PC-9 (cell line): ENCODE results near the gene PTPRCAP. TPM values are rescaled to one million over a fixed set of nuclear protein-coding genes. Genes with fewer than 3 reads are reported as not detected.

Experiments used
- BruUV-seq: library from RNA; stranded (reverse); fragments of 400-500 nt; replicated peaks from 2 replicates; lab custom pipeline; 2021; lab: Mats Ljungman, UMichigan
- CTCF ChIA-PET: fragments of 300-600 bp; sonication (Branson Sonifier 250); formaldehyde crosslinking; loops from one replicate; lab custom pipeline; 2022; ENCODE audit warnings: antibody characterized with exemption; lab: Charles Lee
- POLR2A ChIA-PET: fragments of 300-600 bp; sonication (Branson Sonifier 250); formaldehyde crosslinking; loops from one replicate; lab custom pipeline; 2022; ENCODE audit warnings: antibody characterized with exemption; ENCODE audit not compliant: unreplicated experiment; lab: Charles Lee
- DNase-seq, 2 experiments: peaks; one replicate each; pipeline versions ENCODE4 v3.0.0 to v3.0.0-alpha.2; 2015 to 2022; ENCODE audit warnings: mixed read lengths in 1 of 2
- H2AFZ ChIP-seq: fragments of 200-600 bp; sonication (generic); 2 replicates; pipeline ENCODE4 v1.8.1; 2017; ENCODE audit warnings: antibody characterized with exemption
- H3F3A ChIP-seq: fragments of 200-600 bp; sonication (generic); 2 replicates; pipeline ENCODE4 v1.8.1; 2017; ENCODE audit warnings: antibody characterized with exemption, mild to moderate bottlenecking, low read depth; ENCODE audit not compliant: insufficient read depth
- H3K27ac ChIP-seq: fragments of 200-600 bp; sonication (generic); 2 replicates; pipeline ENCODE4 v1.6.1; 2016; ENCODE audit warnings: mixed run types
- H3K27me3 ChIP-seq: fragments of 200-600 bp; sonication (generic); 2 replicates; pipeline ENCODE4 v1.6.1; 2016; ENCODE audit warnings: low read depth, mixed run types; ENCODE audit not compliant: insufficient read depth
- H3K36me3 ChIP-seq: fragments of 200-600 bp; sonication (generic); 2 replicates; pipeline ENCODE4 v1.6.1; 2016; ENCODE audit warnings: low read depth, mixed run types
- H3K4me1 ChIP-seq: fragments of 200-600 bp; sonication (generic); replicated peaks from 2 replicates; pipeline ENCODE4 v1.6.1; 2016; ENCODE audit warnings: mixed run types; ENCODE audit not compliant: insufficient read depth
- H3K4me2 ChIP-seq: fragments of 200-600 bp; sonication (generic); 2 replicates; pipeline ENCODE4 v1.6.1; 2017; ENCODE audit warnings: mixed run types
- H3K4me3 ChIP-seq: fragments of 200-600 bp; sonication (generic); 2 replicates; pipeline ENCODE4 v1.6.1; 2016; ENCODE audit warnings: mixed run types
- H3K79me2 ChIP-seq: fragments of 200-600 bp; sonication (generic); 2 replicates; pipeline ENCODE4 v1.6.1; 2017; ENCODE audit warnings: low read depth, mixed run types
- H3K9me2 ChIP-seq: fragments of 200-600 bp; sonication (generic); 2 replicates; pipeline ENCODE4 v1.8.1; 2017; ENCODE audit warnings: mild to moderate bottlenecking; ENCODE audit not compliant: insufficient read depth
- H3K9me3 ChIP-seq: fragments of 200-600 bp; sonication (generic); 2 replicates; pipeline ENCODE4 v1.8.1; 2016; ENCODE audit warnings: low read depth; ENCODE audit not compliant: insufficient read depth
- H4K20me1 ChIP-seq: fragments of 200-600 bp; sonication (generic); 2 replicates; pipeline ENCODE4 v1.8.1; 2017; ENCODE audit not compliant: insufficient read depth
- CTCF ChIP-seq: fragments of 200-600 bp; sonication (generic); conservative IDR thresholded peaks from 2 replicates; pipeline ENCODE4 v1.6.1; 2017; ENCODE audit warnings: mixed run types, antibody characterized with exemption, mild to moderate bottlenecking, moderate library complexity
- EZH2 ChIP-seq: fragments of 200-600 bp; sonication (generic); IDR thresholded peaks from 2 replicates; pipeline ENCODE4 v1.8.0; 2017; ENCODE audit warnings: antibody characterized with exemption, low read depth
- intact Hi-C: fragments of 100-400 bp; cut with micrococcal nuclease; formaldehyde crosslinking; loops from one replicate; pipeline ENCODE4 v1.10.0; 2022; ENCODE audit not compliant: unreplicated experiment
- total RNA-seq: library from RNA; stranded (reverse); gene quantifications from 2 replicates; pipeline ENCODE4 v1.2.3, GENCODE V29; 2021

The PTPRCAP gene
- total RNA-seq, 1 experiment from 2014 or later, result 1.3 TPM

GRCh38 chr11:67416416-67417335, 20.8 kb downstream of the PTPRCAP start:
- TF ChIP-seq CTCF (no peak), EZH2 (no peak)
- Histone ChIP-seq H3K27me3 (no peaks in the 10 kb centered on the region), H3K4me2 (no peak overlapping the region), H3F3A (peaks cover 16% of the 10 kb centered on the region; the same call in 1 of the 2 replicates), H3K9me2 (no peaks in the 10 kb centered on the region), H2AFZ (no peak overlapping the region), H3K36me3 (no peaks in the 10 kb centered on the region), H3K4me3 (no peak overlapping the region), H3K4me1 (peaks cover 7% of the 10 kb centered on the region; the same call in 1 of the 2 replicates), H3K9me3 (no peaks in the 10 kb centered on the region), H3K79me2 (no peaks in the 10 kb centered on the region), H3K27ac (no peak overlapping the region), H4K20me1 (no peaks in the 10 kb centered on the region)
- DNase-seq, result no peak
- intact Hi-C loops, result no loop called here
- POLR2A ChIA-PET, result no interaction called here
- CTCF ChIA-PET, result no interaction called here
- no TSS peak for BruUV-seq

- POLR2A ChIA-PET, result no interaction called here
- H3K4me3 ChIP-seq, result no peak within 1 kb of the TSS
- H4K20me1 ChIP-seq, result no peaks in the 10 kb centered on the region
- H3K27me3 ChIP-seq, result no peaks in the 10 kb centered on the region
- intact Hi-C loops, result no loop called here
- no peak within 1 kb of the TSS for H3K27ac ChIP-seq
- no peak within 1 kb of the TSS for H2AFZ ChIP-seq
- H3F3A ChIP-seq, result peaks cover 12% of the 10 kb centered on the region; the same call in 1 of the 2 replicates
- H3K36me3 ChIP-seq, result no peaks in the 10 kb centered on the region
- no peaks in the 10 kb centered on the region for H3K9me3 ChIP-seq
- no peak for TF ChIP-seq EZH2
- no peak for TF ChIP-seq CTCF
- H3K9me2 ChIP-seq, result no peaks in the 10 kb centered on the region
- CTCF ChIA-PET, result no interaction called here
- BruUV-seq, result no TSS peak
- no peaks in the 10 kb centered on the region for H3K79me2 ChIP-seq
- no peak for DNase-seq
- no peak within 1 kb of the TSS for H3K4me2 ChIP-seq
- peaks cover 7% of the 10 kb centered on the region; the same call in 1 of the 2 replicates for H3K4me1 ChIP-seq
Observed at GRCh38 chr11:67415501-67416304, 21.8 kb downstream of the PTPRCAP start, which contains the start of gene CARNS1. Gene CARNS1 (plus strand): TSS chr11:67415678. CDS start chr11:67416200, 522 bp downstream.

GRCh38 chr11:67413266-67413849, 24.1 kb downstream of the PTPRCAP start:
- intact Hi-C loops, result no loop called here
- Histone ChIP-seq H3K27ac (no peak overlapping the region), H3K36me3 (no peaks in the 10 kb centered on the region), H3K4me2 (no peak overlapping the region), H3K9me3 (no peaks in the 10 kb centered on the region), H3K4me3 (no peak overlapping the region), H2AFZ (no peak overlapping the region), H3K27me3 (no peaks in the 10 kb centered on the region), H3K4me1 (no peaks in the 10 kb centered on the region), H4K20me1 (no peaks in the 10 kb centered on the region), H3K79me2 (no peaks in the 10 kb centered on the region), H3K9me2 (no peaks in the 10 kb centered on the region), H3F3A (peaks cover 12% of the 10 kb centered on the region; the same call in 1 of the 2 replicates)
- TF ChIP-seq EZH2 (no peak), CTCF (no peak)
- no peak for DNase-seq
- POLR2A ChIA-PET, result interaction anchor here (0.6 kb wide), 2 partner anchors 641 to 1620 kb away, joined by 5 to 31 read pairs; no protein-coding TSS in a partner anchor
- CTCF ChIA-PET, result interaction anchor here (0.6 to 1.1 kb wide), 2 partner anchors 12 to 36 kb away, joined by 4 to 7 read pairs; partner anchors contain the start of gene PPP1CA
- BruUV-seq, result no TSS peak
